ENCODE data around the gene CDCP1.

DNA sequence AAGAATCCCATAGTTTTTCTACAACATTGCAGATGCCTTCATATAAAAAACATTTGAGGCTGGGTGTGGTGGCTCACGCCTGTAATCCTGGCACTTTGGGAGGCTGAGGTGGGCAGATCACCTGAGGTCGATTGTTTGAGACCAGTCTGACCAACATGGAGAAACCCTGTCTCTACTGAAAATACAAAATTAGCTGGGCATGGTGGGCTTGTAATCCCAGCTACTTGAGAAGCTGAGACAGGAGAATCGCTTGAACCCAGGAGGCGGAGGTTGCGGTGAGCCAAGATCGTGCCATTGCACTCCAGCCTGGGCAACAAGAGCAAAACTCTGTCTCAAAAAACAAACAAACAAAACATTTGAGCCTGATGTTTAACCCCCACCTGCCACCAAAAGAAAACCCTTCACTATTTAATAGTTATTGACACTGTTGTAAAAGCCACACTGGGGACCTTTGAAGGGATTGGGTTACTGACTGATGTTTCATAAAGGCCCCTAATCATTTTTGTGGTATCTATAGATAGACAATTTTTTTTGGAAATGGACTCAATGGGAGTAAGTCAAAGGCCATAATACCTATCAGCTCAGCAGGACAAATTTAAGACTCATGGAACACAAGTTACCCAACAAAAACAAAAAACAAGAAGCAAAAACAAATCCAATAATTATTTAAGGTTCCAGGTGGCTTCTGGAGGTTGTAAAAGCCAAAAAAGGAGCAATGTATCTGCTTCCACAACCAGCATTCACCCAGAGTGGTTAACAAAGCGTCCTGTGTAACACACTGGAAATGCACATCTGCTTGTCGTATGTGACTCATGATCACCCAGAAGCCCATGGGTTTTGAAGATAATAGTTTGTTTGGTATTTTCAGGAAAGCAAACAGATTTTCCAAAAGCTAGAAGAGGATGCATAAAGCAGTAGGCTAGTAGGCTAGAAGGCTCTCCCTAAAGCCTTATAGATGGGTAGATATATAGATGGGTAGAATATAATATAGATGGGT lies 41.2 kb downstream of the CDCP1 start:
- TF ChIP-seq POLR2A (IDR thresholded peaks at IDR 0.05; ENCODE audit: low read length) (no peak), GATA1 (IDR thresholded peaks at IDR 0.05; ENCODE audit: low read depth, low read length) (no peak)
